ENCODE data around the gene GADL1.

Gene GADL1

GRCh38 chr3:30886888-30887287 is 7.6 kb downstream of the GADL1 start:
- no peak for DNase-seq (ENCODE audit: low read depth)
- no peak for TF ChIP-seq CTCF (IDR thresholded peaks at IDR 0.05; ENCODE audit: insufficient read depth, low read depth, low read length, missing control alignments)
- H3K4me3 ChIP-seq (ENCODE audit: low read depth, low read length): no peak overlapping the region

GRCh38 chr3:30878862-30879261 is 15.6 kb downstream of the GADL1 start:
- TF ChIP-seq CTCF (IDR thresholded peaks at IDR 0.05; ENCODE audit: insufficient read depth, low read depth, low read length, missing control alignments): no peak

GRCh38 chr3:30875505-30875904 is 19.0 kb downstream of the GADL1 start:
- TF ChIP-seq CTCF (IDR thresholded peaks at IDR 0.05; ENCODE audit: insufficient read depth, low read depth, low read length, missing control alignments): no peak
- no peak overlapping the region for H3K4me3 ChIP-seq (ENCODE audit: low read depth, low read length)
- no peak for DNase-seq (ENCODE audit: low read depth)

More at GRCh38 chr3:30878862-30879261, 15.6 kb downstream of the GADL1 start:
- DNase-seq (ENCODE audit: low read depth): no peak
- no peak overlapping the region for H3K4me3 ChIP-seq (ENCODE audit: low read depth, low read length)

- no peak overlapping the region for H3K4me3 ChIP-seq (ENCODE audit: low read depth, low read length)
- no peak for TF ChIP-seq CTCF (IDR thresholded peaks at IDR 0.05; ENCODE audit: insufficient read depth, low read depth, low read length, missing control alignments)
- no peak for DNase-seq (ENCODE audit: low read depth)
These were observed 20.8 kb downstream of the GADL1 start for GRCh38 chr3:30873671-30874070.

GRCh38 chr3:30872879-30873278 is 21.6 kb downstream of the GADL1 start:
- no peak overlapping the region for H3K4me3 ChIP-seq (ENCODE audit: low read depth, low read length)
- no peak for TF ChIP-seq CTCF (IDR thresholded peaks at IDR 0.05; ENCODE audit: insufficient read depth, low read depth, low read length, missing control alignments)
- no peak for DNase-seq (ENCODE audit: low read depth)

- DNase-seq (ENCODE audit: low read depth): no peak
- H3K4me3 ChIP-seq (ENCODE audit: low read depth, low read length): no peak overlapping the region
- no peak for TF ChIP-seq CTCF (IDR thresholded peaks at IDR 0.05; ENCODE audit: insufficient read depth, low read depth, low read length, missing control alignments)
These were observed 22.7 kb downstream of the GADL1 start for GRCh38 chr3:30871720-30872119.

- no peak for DNase-seq (ENCODE audit: low read depth)
These were observed 29.6 kb downstream of the GADL1 start for GRCh38 chr3:30864836-30865235.

More at GRCh38 chr3:30864836-30865235, 29.6 kb downstream of the GADL1 start:
- H3K4me3 ChIP-seq (ENCODE audit: low read depth, low read length): no peak overlapping the region
- no peak for TF ChIP-seq CTCF (IDR thresholded peaks at IDR 0.05; ENCODE audit: insufficient read depth, low read depth, low read length, missing control alignments)
